ENCODE measurements around the gene MGST1. TPM values are rescaled to one million over a fixed set of nuclear protein-coding genes. Genes with fewer than 3 reads are reported as not detected.

Gene MGST1
- total RNA-seq (2022; extraction: Qiagen RNA extraction) = 733 to 839 TPM (median 804 TPM) in 5 replicates

GRCh38 chr12:16347391-16348298 is at the start of gene MGST1:
Gene MGST1, plus strand, starts transcription at chr12:16347645. Its CDS starts 6,608 bp downstream, at chr12:16354253.

Other genes with a start within 250 kb of the MGST1 start
- gene SLC15A5, start 70.0 kb upstream of the MGST1 start, total RNA-seq (2022; extraction: Qiagen RNA extraction) = not detected in 5 replicates

All from A549 treated with CORT108297 at 1 μM for 4 hours (cell line).